Activated T-cell treated with anti-CD3 and anti-CD28 coated beads, Interleukin-2, amount 50 U/mL, for 1 hour (primary cell): ENCODE results near the gene UACA.
"Not testable (repeated sequence)": the region's sequence is repeated elsewhere in the genome, so short reads cannot be mapped to it uniquely, and the experiment has no call there.

Experiments used
- DNase-seq: peaks from one replicate; pipeline ENCODE4 v3.0.0-alpha.2; 2020

Gene UACA, protein sequence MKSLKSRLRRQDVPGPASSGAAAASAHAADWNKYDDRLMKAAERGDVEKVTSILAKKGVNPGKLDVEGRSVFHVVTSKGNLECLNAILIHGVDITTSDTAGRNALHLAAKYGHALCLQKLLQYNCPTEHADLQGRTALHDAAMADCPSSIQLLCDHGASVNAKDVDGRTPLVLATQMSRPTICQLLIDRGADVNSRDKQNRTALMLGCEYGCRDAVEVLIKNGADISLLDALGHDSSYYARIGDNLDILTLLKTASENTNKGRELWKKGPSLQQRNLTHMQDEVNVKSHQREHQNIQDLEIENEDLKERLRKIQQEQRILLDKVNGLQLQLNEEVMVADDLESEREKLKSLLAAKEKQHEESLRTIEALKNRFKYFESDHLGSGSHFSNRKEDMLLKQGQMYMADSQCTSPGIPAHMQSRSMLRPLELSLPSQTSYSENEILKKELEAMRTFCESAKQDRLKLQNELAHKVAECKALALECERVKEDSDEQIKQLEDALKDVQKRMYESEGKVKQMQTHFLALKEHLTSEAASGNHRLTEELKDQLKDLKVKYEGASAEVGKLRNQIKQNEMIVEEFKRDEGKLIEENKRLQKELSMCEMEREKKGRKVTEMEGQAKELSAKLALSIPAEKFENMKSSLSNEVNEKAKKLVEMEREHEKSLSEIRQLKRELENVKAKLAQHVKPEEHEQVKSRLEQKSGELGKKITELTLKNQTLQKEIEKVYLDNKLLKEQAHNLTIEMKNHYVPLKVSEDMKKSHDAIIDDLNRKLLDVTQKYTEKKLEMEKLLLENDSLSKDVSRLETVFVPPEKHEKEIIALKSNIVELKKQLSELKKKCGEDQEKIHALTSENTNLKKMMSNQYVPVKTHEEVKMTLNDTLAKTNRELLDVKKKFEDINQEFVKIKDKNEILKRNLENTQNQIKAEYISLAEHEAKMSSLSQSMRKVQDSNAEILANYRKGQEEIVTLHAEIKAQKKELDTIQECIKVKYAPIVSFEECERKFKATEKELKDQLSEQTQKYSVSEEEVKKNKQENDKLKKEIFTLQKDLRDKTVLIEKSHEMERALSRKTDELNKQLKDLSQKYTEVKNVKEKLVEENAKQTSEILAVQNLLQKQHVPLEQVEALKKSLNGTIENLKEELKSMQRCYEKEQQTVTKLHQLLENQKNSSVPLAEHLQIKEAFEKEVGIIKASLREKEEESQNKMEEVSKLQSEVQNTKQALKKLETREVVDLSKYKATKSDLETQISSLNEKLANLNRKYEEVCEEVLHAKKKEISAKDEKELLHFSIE (N-terminal part only)

GRCh38 chr15:70763120-70763949, at the start of gene UACA:
TSS of gene UACA (minus strand) at chr15:70763558. CDS start at chr15:70763407, 151 bp downstream.
- DNase-seq, result peak; percentile 71

GRCh38 chr15:70812827-70813364, 49.5 kb upstream of the UACA start:
- DNase-seq, result no peak

- DNase-seq, result no peak
These were observed 47.7 kb upstream of the UACA start for GRCh38 chr15:70810916-70811578.

DNA sequence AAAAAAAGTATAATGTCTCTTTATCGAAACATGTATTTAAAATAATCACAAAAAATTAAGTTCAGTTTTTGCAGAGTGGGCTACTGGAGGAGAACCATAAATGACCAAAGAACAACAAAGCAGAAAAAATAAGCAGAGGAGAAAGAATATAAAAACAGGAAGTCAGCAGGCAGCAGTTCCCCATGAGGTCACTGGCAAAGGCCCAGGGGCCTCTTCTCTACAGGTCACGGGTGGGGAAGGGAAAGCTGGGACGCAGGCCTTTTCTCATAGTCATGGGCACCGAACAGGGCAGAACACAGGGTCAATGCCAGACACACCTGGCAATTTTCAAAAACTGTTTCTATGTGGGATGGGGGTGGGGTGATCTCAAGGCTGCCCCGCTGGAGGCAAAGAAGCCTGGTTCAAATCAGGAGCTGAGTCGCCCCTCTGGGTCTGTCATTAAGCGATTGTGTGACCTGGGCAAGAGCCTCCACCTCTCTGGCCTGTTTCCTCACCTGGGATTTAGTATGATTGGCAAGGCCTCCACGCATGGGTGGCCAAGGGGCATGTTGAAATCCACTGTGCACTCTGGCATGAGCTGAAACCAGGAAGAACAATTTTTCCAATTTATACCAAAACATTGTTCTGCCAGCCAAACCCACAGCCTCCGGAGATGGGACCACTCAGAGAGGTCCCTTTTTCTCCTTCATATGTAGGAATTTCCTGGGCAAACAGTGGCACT, 43.8 kb upstream of the UACA start:
- no peak for DNase-seq

DNA sequence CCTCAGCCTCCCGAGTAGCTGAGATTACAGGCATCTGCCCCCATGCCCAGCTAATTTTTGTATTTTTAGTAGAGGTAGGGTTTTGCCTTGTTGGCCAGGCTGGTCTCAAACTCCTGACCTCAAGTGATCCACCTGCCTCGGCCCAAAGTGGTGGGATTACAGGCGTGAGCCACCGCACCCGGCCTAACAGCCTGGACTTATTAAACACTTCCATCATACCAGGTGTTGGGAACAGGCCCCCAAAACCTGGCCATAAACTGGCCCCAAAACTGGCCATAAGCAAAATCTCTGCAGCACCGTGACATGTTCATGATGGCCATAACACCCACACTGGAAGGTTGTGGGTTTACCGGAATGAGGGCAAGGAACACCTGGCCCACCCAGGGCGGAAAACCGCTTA, 41.0 kb upstream of the UACA start:
- not testable (repeated sequence) for DNase-seq

DNA sequence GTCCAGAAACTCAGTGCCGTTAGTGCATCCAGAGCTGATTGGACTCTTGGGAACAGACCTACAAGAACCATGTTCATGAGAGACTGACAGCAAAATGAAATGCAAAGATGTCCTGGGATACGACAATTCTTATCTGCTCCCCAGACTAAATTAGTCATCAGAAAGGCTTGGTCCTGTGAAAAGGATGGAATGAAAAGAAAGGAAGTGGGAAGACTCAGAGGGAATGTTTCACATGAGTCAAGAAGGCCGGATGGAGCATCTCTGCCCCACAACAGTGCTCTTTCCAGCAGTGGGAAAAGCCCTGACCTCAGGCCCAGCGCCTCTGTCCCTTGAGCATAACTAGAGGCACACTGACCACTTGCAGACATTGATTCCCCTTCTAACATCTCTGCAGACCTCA, 39.3 kb upstream of the UACA start:
- no peak for DNase-seq

- no peak for DNase-seq
These were observed 37.8 kb upstream of the UACA start for GRCh38 chr15:70801109-70801508.

DNA sequence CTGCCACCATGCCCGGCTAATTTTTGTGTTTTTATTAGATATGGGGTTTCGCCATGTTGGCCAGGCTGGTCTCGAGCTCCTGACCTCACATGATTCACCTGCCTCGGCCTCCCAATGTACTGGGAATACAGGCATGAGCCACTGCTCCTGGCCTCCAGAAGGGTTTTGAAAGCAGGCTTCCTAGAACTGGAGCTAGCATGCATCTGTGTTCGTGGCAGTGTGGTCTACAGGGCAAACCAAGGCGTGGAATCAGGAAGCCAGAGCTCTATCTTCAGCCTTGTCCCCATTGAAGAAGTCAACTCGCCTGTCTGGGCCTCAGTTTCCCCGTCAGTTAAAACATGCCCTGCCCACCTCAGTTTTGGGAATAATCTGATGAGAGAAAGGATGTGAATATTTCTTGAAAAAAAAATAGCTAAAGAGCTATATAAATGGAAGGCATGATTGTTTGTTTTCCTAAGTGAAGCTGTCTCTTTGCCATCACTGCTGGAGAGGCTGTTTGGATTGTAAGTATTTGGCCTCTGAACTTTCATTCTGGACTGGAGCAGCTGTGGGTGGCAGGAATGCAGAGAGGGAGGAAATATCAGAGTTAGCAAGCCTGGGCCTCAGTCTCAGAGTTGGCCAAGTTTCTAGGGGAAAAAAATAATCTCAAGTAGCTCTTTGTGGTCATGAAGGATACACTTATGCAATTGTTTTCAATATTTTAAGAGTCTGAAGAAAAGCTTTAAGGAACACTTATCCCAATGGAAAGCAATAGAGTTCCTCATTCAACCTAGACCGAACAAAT, 36.5 kb upstream of the UACA start:
- no peak for DNase-seq

GRCh38 chr15:70797464-70797863, 34.1 kb upstream of the UACA start:
- DNase-seq, result no peak

DNA sequence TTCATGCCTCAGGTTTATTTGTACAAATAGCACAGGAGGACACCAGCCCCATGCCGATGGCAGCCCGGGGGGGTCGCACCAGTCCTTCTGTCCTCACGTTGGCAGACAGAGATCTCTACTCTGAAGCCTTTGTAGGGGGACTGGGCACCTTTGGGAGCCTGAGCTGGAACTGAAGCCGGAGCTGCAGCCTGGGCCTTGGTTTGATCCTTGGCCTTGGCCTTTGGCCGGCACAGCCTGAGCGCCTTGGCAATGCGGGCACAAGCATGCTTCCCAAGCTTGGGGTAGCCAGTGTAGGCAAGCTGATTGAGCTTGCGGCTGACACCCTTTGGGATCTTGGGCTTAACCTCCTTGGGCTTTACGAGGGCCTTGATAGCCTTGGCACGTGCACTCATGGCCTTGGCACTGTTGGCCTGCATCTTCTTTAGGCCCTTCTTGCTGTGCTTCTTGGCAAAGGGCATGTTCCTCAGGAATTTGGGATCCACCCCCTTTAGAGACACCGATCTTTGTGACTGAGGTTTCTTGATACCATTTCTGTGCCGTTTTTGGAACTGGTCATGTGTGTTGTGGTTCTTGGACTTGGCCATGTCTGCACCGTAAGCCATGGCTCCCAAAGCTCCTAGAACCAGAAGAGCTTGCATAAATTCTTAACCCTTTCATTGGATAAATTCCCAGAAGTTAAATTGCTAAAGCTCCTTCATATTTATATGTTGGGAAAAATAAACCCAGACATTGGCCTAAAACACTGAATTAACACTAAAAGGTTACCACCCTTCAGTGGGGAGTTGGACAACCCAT, 33.4 kb upstream of the UACA start:
- DNase-seq, result no peak

DNA sequence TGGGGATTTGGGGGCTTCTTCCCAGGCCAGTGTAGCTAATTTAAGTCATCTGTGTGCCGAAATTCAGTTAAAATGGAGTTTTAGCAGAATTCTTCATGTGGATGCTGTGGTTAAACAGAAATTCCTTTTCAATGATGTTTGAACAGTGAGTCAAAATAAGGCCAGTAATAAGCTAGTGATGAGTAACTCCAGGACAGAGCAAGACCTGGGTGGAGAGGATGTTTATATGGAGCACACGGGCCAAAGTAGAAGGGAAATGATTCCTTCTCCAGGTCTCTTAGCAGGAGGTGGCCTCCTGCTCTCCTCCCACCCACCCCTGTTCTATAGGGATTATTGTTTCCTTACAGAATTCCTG, 31.9 kb upstream of the UACA start:
- no peak for DNase-seq

GRCh38 chr15:70794596-70795310, 31.4 kb upstream of the UACA start:
- DNase-seq, result no peak

GRCh38 chr15:70793694-70794093, 30.3 kb upstream of the UACA start:
- no peak for DNase-seq

DNA sequence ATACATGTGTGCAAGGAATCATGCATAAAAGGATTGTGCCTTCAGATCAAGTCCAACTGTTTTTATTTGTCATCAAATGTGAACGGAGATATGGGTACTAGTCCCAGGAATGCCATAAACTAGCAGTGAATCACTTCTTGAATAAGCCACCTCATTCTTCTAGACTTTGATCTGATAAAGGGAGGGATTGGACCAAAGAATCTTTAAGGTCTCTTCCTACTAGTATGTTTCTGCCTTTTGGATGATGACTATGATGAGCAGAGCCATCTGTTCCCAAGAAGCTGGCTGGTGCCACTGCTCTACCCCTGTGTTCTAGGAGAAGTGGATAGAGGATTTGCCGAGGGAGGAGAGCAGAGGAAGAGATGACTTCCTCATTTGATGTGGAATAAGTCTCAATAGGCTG, 28.8 kb upstream of the UACA start:
- DNase-seq, result no peak

DNA sequence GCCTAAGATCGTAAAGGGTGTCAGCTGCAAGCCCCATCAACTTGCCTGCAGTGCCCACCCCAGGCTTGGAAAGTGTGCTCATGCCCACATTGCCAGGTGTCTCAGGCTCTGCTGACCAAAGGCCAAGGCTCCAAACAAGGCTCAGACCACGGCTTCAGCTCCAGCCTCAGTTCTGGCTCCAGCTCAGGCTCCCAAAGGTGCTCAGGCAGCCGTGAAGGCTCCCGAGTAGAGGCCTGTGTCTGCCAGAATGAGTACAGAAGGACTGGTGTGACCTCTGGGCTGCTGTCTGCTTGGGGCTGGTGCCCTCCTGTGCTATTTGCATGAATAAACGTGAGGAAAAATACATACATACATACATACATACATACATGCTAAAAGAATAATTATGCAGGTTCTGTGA, 27.9 kb upstream of the UACA start:
- DNase-seq, result no peak

- no peak for DNase-seq
These were observed 25.9 kb upstream of the UACA start for GRCh38 chr15:70789213-70789612.

DNA sequence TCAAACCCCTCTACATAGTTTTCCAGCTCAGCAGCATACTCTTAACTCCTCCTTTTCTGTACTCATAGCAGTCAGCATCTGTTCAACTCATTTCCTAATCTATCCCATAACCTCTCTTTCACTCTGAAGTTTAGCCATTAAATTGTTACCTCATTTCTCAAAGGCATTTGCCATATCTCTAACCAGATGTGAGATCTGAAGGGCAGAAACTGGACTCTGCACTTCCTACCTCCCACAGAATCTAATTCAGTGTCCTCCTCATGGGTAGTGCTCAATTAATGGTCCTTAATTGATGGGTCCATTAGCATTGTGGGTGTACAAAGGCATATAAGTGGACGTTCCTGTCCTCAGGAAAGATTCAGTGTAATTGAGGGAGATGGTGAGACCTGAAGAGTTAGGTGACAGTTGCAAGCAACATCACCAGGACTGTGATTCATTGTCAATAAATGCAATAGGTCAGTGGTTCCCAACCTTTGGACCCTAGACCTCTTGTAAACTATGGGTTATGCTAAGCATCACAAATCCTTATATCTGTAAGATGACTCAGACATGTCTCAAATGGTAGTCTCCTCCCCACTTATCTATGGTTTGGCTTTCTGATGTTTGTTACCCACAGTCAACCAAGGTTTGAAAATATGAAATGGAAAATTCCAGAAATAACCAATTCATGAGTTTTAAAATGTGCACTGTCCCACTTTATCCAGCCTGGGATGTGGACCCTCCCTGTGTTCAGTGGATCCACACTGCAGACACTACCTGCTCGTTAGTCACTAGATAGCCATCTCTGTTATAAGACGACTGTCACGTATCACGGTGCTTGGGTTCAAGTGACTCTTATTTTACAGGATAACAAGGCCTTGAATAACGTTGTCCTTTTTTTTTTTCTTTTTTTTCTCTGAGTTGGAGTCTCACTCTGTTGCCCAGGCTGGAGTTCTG, 25.0 kb upstream of the UACA start:
- no peak for DNase-seq
